A172 (cell line): ENCODE data around the gene DUSP9. TPM values are rescaled to one million over a fixed set of nuclear protein-coding genes. Genes with fewer than 3 reads are reported as not detected.

Experiments
- DNase-seq: peaks from one replicate; pipeline ENCODE4 v3.0.0-alpha.2; 2015; ENCODE audit warnings: low spot score
- total RNA-seq: library from RNA; depleted of rRNA; stranded (reverse); fragments of >200 nt; shearing (Covaris generic); gene quantifications from 2 replicates; pipeline ENCODE4 v1.2.3, GENCODE V29; 2014

The DUSP9 gene
- total RNA-seq, 1 experiment from 2014 or later: 9.0 TPM

DNA sequence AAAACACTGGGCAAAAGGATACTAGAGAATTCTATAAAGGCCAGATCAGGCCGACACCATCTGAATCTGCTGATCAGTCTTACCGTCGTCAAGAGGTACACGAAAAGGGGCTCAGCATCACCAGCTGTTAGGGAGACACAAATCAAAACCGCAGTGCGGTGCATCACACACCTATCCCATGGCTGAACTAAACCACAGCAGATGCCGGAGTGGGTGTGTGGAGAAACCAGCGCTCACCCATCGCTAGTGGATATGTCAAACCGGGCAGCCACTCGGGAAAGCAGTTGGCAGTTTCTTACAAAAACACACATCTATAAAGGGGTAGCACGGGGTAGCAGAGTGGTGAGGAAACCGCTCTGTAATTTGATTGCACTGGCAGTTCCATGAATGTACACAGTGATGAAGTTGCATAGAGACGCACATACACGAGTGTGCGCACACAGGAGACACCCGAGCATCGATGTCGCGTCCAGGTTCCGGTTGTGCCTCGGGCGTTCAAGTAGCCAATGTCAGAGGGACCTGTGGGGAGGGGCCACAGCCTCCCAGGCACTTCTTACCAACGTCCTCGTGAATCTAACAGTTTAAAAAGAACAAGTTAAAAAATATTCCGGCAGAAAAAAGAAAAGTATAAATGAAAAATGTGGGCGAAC is 24.9 kb upstream of the DUSP9 start:
- no peak for DNase-seq

DNA sequence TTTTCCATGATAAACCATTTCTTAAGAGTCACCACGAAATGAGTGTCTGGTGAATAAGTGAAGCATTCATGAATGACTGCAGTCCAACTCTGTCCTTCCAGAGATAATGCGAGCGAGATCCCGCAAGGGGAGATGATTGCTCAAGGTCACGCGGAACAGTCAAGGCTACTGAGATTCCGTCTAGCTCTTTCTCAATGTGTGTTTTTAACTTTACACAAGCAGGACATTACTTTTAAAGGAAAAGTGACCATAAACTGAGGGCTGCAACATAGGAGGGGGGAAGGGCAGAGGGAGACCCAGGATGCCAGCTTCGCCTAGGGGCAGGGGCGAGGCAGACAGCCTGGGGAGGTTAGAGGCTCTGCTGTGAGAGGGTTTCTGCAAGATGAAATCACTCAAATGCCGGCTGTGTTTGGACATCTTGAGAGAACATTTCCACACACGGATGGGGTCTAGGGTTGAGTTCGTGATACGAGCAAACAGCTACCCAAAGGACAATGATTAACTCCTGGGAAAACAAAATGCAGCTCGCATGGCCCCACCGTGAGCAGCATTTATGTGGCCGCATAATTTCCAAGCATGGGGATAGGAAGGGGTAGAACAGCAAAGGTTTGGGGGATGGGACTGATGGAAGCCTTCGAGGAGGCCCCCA is 24.2 kb upstream of the DUSP9 start:
- DNase-seq: no peak

GRCh38 chrX:153623310-153624029 is 23.5 kb upstream of the DUSP9 start:
- no peak for DNase-seq

DNA sequence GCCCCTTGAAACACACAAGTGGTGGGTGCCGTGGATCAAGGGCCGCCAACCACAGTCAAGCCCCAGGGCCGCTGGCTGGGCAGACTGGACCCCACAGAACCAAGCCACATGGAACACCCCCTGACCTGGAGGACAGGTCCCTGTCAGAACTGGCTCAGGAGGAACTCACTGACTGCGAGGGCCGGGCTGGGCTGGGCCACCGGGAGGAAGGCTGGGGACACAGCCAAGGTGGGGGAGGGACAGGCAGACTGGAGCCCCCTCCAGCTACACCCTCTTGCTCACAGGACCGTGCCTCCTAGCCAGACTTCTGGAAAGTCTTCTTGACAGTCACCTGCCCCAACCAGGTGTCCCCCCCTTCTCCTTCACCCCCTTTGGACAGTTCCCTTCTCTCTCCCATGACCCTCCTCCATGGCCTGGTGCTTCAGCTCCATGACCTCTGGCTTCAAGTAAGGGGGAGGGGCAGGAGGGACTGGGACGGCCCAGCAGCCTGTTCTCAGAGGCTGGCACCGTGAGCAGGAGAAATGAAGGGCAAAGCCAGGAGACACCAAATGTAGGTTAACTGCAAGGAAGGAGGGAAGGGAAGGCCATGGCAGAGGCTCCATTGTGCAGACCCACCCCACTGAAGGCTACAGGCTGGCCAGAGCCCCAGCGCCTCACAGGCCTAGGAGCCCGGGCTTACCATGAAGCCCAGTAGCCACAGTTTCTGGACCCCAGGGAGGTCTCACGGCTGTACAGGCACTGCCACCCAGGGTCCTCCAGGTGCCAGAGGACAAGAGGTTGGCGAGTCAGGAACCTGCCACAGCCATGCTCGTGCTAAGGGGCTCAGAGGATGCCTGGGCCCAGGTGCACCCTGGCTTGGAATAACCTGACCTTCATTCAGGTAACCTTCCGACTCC is 22.6 kb upstream of the DUSP9 start:
- no peak for DNase-seq

- no peak for DNase-seq
Measured at GRCh38 chrX:153625271-153626024, 21.6 kb upstream of the DUSP9 start.

GRCh38 chrX:153626025-153626633 is 20.9 kb upstream of the DUSP9 start:
- DNase-seq: no peak

DNA sequence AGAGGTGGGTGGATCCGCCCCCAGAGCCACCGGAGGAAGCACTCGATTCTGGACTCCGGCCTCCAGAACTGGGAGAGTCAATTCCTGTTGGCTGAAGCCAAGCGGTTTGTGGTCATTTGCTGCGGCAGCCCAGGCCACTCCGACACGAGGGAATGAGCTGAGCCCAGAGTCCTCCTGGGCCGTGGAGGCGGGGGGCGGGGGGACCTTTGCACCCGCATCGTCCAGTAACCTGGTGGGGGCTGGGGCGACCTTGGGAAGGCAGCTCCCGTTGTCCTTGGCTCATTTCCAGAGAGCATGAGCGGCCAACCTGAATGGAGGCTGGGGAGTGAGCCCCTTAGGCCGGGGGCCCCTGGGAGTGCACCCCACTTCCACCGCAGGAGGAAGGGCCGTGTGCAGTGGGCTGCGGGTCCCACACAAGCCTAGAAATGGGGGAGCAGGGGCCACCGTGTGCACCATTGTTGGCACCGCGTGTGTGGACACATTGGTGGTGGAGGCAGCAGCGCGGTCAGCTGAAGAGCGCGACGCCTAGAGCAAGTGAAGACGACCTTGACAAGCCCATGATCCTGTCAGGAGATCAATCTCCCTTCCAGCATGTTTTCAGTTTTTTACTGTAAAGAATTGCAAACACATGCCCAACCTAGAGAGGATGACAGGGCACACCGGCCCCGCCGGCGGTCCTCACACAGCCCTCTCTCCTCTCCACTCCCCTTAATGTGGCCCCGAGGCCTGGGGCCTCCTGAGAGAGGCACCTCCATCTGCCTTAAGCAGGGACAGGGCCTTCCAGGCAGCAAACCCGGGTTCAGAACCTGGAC is 19.9 kb upstream of the DUSP9 start:
- DNase-seq: no peak

GRCh38 chrX:153627675-153628111 is 19.3 kb upstream of the DUSP9 start:
- DNase-seq: no peak

GRCh38 chrX:153628129-153628528 is 18.9 kb upstream of the DUSP9 start:
- DNase-seq: no peak

GRCh38 chrX:153628665-153629064 is 18.3 kb upstream of the DUSP9 start:
- no peak for DNase-seq

GRCh38 chrX:153631346-153631745 is 15.7 kb upstream of the DUSP9 start:
- no peak for DNase-seq

DNA sequence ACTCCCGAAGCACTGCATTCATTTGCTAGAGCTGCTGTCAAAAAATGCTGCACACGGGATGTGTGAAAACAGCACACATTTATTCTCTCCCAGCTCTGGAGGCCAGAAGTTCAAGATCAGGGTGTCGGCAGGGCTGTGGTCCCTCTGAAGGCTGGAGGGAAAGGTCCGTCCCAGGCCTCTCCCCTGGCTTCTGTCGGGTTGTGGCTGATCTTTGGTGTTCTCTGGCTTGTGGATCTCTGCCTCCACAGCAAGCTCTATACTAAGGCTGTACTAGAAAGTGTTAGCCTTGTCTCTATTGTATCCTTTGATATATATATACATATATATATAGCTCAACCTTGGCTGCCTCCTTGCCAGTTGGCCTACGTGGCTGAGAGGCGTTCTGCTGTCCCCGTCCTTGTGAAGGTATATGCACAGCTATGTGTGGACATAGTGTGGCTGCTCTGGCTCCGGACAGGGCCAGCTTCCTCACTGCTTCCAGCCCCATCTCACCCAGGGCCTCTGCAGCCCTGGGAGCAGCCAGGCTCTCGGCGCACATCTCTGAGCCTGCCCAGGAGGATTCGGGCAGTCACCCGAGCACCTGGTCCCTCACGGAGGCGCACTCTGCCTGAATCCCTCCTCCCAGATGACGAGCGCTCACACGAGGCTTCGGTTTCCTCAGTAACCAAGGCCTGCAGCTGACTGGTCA is 15.0 kb upstream of the DUSP9 start:
- DNase-seq: no peak

DNA sequence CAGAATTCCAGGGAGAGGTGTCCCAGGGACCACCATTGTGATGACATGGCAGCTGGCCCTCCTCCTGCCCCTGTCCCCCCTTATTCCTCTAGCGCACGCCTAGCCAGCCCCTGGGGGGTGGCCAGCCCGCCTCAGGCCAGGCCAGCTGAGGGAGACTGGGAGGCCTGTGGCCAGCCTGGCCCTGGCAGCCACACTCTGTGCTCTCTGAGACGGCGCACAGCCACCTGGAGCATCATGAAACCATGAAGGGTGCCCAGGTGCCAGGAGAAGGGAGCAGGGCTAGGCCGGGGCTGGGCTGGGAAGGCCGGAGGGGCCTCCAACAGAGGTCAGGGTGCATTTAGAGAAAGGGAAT is 14.4 kb upstream of the DUSP9 start:
- no peak for DNase-seq

DNA sequence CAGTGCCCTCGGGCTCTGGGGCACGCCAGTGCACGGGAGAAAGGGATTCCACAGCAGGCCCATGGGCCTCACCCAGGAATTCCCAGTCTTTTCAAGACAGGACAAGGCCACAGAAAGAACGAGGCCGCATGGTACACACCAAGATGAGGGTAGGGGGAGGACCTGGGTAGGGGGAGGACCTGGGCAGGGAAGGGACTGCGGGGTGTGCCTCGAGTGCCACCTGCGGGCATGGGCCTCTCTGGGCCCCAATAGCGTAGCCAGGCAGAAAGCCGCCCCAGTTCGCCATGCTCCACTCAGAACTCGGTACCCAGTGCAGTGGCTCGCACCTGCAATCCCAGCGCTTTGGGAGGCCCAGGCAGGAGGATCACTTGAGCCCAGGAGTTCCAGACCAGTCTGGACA is 14.0 kb upstream of the DUSP9 start:
- no peak for DNase-seq

GRCh38 chrX:153633607-153634180 is 13.3 kb upstream of the DUSP9 start:
- no peak for DNase-seq

GRCh38 chrX:153634236-153634635 is 12.8 kb upstream of the DUSP9 start:
- DNase-seq: no peak

- DNase-seq: no peak
Measured at GRCh38 chrX:153634832-153635231, 12.2 kb upstream of the DUSP9 start.

- no peak for DNase-seq
Measured at GRCh38 chrX:153635388-153635787, 11.6 kb upstream of the DUSP9 start.
